NCI-H2171 treated with DMSO at 0.1 percent for 48 hours (cell line): ENCODE results near the gene PALLD.

Experiments
- DNase-seq: peaks from one replicate; lab custom pipeline; 2025; lab: John Stamatoyannopoulos, UW

Gene PALLD

GRCh38 chr4:168623011-168623410 lies 126.2 kb downstream of the PALLD start:
- DNase-seq: peak; percentile 10

DNA sequence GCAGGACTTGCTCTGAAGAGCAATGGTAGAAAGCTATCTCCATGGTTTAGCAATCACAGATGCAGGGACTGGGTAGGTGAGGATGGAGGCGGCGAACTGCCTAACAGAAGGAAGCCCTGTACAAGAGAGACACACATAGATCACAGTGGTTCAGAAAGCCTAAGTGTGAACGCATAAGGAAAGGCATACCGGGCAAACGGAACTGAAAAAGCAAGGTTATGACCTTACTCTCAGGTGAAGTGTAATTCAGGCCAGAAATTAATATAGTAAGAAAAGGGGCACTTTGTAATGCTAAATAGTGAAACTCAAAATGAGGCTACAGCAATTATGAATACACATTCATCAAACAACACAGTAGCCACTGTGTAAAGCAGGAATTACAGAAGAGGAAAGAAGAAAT lies 126.6 kb downstream of the PALLD start:
- no peak for DNase-seq

DNA sequence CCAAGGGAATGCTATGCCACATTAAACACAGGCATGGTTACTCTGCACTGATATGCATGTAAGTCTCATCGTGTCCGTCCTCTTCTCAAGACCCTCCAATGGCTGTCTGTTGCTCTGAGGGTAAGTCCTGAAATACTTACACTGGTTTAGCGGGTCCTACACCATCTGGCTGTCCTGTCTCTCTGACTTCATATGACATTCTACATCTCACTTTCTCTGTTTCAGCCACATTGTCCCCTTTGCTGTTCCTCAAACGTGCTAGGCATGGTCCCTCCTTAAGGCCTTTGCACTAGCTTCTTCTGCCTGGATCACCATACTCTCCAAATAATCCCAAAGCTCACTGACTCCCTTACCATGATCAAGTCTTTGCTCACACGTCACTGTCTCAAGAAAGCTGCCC lies 131.4 kb downstream of the PALLD start:
- no peak for DNase-seq

- peak; percentile 54 for DNase-seq
Measured at GRCh38 chr4:168629566-168629965, 132.7 kb downstream of the PALLD start.

DNA sequence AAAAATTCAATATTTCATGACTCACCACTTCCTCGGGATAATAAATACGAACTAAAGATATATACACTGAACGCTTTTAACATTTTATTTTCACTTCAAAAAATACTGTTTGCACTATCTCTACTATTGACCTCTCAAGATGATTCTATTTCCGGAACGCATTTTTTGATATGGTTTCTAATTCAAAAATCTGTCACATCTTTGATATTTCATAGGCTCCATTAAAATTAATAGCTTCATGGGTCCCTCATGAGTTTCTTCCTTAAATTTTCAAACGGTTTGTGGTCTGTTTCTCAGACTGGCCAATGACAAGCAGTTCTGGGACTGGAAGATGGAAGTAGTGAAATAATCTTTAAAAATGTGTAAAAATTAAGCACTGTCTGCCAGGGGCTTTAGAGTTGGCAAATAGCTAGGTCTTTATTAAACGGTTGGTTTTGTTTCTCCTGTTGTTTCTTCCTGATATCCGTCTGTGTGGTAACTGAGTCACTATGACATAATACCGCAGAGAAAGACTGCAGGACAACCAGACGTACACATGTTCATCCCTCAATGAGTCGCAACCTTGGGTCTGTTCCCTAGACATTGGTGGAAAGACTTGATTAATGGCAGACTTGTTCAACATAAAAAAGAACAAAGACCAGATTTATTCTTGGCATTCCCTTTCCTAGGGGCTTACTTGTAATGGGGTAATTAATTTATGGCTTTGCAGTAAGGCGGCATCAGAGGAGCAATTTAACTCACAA lies 133.8 kb downstream of the PALLD start:
- DNase-seq: no peak

- peak; percentile 74 for DNase-seq
Measured at GRCh38 chr4:168631241-168632162, 134.7 kb downstream of the PALLD start.

- no peak for DNase-seq
Measured at GRCh38 chr4:168632301-168632725, 135.5 kb downstream of the PALLD start.

DNA sequence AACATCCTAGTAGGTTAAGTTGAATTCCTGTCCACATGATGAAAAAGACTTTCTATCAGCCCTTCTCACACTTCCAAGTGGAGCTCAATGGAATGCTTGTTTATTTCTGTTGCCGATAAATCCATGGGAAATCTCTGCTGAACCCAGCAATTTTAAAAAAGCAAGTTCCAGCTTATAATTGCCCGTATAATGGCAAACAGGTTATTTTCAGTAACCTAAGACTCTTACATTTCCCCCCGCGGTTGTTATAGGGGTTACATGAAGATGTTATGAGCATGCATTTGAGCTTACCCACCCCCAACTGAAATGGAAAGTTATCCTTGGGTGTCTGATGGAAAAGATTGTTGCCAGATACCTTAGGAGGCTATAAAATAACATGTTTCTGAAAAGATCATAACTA lies 136.2 kb downstream of the PALLD start:
- peak; percentile 18 for DNase-seq

GRCh38 chr4:168633496-168633895 lies 136.6 kb downstream of the PALLD start:
- DNase-seq: no peak

- DNase-seq: no peak
Measured at GRCh38 chr4:168634276-168634802, 137.5 kb downstream of the PALLD start.

GRCh38 chr4:168636040-168636439 lies 139.2 kb downstream of the PALLD start:
- DNase-seq: no peak

DNA sequence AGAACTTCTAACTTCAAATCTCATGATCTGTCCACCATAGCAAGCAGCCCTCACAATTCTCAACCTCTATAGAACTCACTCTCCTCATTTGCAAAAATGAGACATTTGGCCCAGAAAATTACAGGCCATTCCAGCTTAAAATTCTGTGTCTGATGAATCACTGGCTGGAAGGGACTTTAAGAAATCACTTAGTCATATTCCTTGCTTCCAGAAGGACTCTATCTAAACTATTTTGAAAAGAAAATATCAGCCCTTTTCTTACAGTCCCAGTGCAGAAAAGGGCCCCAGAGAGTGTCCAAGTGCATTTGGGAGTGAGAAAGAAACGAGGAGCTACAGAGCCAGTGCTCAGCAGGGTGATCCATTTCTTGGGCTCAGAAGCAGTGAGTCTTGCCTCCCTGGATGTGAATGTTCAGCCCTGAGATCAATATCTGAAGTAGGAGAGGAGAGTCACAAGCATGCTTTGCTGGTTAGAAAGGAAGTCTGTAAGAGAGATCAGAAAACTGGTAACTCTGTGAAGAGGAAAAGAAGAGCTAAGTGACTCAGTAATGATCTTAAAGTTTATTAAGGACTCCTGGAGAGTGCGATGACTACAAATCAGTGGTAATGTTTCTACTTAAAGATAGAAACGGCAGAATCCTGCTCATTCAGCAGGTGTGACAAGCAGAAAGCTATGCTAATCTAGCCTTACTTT lies 139.8 kb downstream of the PALLD start:
- no peak for DNase-seq

DNA sequence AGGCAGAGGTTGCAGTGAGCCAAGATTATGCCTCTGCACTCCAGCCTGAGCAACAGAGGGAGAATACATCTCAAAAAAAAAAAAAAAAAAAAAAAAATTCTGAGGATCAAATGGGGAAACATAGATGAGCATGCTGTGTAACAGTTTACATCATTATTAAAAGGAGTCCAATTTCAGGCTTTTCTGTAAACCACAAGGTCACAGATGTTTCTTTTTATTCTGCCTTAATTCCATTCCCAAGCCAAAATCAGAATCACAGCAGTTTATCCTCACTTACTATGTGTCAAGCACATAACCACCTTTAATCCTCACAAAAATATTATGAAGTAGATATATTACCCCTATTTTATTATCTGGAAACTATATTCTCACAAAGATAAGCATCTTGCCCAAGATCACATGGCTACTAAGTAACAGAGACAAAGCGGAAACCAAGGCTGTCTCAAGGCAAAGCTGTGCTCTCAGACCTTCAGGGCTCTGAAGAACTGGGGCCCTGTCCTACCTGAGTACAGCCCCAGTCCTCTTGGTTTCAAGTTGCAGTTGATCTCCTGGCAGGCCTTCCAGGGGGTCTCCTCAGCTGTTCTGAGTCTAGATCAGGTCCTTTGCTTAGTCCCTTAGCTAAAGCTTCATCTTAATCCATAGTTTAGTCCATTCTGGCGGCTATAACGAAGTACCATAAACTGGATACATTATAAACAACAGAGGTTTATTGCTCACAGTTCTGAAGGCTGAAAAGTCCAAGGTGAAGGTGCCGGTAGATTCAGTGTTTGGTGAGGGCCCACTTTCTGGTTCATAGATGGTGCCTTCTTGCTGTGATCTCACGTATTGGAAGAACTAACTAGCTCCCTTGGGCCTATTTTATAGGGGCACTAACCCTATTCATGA lies 141.3 kb downstream of the PALLD start:
- DNase-seq: peak; percentile 40

DNA sequence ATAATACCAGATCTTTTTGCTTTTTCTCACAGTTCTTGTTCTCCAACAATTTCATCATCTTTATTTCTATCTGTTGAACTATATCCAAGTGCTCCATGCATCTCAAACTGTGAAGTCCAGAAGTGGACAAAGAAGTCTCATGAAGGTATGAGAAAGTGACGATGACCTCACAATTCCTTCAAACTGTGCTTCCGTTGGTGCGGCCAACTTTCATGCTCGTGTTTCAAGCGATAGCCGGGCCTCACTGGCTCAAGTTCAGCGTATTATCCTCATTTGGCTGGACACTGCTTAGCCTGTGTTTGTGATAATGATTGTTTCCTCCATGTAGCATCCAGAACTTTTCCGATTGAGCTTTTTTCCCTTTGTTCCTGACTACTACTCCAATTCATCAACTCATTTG lies 143.1 kb downstream of the PALLD start:
- no peak for DNase-seq

- no peak for DNase-seq
Measured at GRCh38 chr4:168641811-168642140, 144.9 kb downstream of the PALLD start.

- no peak for DNase-seq
Measured at GRCh38 chr4:168642591-168642990, 145.7 kb downstream of the PALLD start.

GRCh38 chr4:168643111-168643795 lies 146.4 kb downstream of the PALLD start:
- no peak for DNase-seq

GRCh38 chr4:168643796-168644159 lies 146.9 kb downstream of the PALLD start:
- no peak for DNase-seq

DNA sequence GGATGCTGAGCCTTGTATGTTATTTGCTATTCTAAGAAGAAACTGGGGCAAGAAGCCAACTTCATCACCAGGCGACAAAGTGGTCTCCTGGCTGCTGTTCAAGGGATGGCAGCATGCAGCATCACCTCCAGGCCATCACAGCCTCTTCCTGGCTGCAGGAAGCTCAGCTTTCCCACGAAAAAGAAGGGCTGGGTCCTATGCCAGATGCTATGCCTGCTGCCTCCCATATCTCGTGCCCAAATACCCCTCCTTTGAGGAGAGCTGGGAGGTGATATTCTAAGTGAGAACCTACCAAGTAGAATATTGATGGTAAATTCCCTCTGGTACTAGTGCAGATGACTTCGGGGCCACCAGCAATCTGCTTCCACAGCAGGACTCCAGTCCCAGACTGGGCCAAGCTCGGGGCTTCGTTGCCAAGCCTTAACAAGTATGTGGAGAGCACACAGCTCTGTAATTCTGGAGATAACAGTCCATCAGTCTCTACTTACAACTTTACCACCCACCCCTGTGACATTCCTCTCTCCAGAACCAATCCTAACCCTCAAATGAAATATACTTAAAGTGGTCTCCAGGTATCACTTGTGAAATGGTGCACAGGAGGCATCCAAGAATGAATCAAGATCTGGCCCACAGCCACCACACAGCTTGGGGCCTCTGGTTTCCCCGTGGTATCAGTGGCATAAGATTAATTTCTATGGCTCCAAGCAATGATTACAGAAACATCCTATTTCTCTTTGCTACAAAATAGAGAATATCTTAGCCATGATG lies 149.3 kb downstream of the PALLD start:
- DNase-seq: peak; percentile 95
